Measurements from ENCODE around the gene RSBN1L. TPM values are rescaled to one million over a fixed set of nuclear protein-coding genes. Genes with fewer than 3 reads are reported as not detected.

The RSBN1L gene
- total and polyA plus RNA-seq, 2 of the 8 experiments (the other 6 are each of a cell fraction or from before 2014, with no cell fraction given) = 4.1 to 22.1 TPM

GRCh38 chr7:77679608-77680007, 16.7 kb upstream of the RSBN1L start (continued):
- TF ChIP-seq SUZ12 (IDR thresholded peaks at IDR 0.05; ENCODE audit: low read length) (no peak), SP2 (IDR thresholded peaks at IDR 0.05; ENCODE audit: low read length) (no peak), TAF1 (IDR thresholded peaks at IDR 0.05; ENCODE audit: low read depth, low read length) (no peak), RFX5 (IDR thresholded peaks at IDR 0.05; ENCODE audit: borderline replicate concordance, low read depth, low read length) (no peak), CHD2 (IDR thresholded peaks at IDR 0.05; ENCODE audit: low read length) (no peak), EP300 (IDR thresholded peaks at IDR 0.05; ENCODE audit: borderline replicate concordance in 1 of 2, low read depth in 2 of 2, low read length in 2 of 2) (no peak)

Data from H1 (cell line).